HCT116 (cell line): Measurements from ENCODE around the gene CCDC146.

ENCODE experiments used
- CTCF ChIP-seq, 3 experiments: fragments of 200-600 bp in 1 of 3; sonication (generic) in 1 of 3; IDR thresholded peaks in 2 of 3; conservative IDR thresholded peaks in 1 of 3; 2 replicates each; pipeline ENCODE4 v1.5.1; 2012 to 2017; ENCODE audit warnings: low read depth in 2 of 3, low read length in 2 of 3, antibody characterized with exemption in 1 of 3, borderline replicate concordance in 1 of 3, control low read depth in 1 of 3, mild to moderate bottlenecking in 1 of 3, mixed read lengths in 1 of 3, mixed run types in 1 of 3, moderate library complexity in 1 of 3; ENCODE audit not compliant: insufficient read depth in 1 of 3
- EZH2phosphoT487 ChIP-seq: fragments of 200-600 bp; IDR thresholded peaks from 2 replicates; pipeline ENCODE4 v1.6.1; 2018; ENCODE audit warnings: antibody characterized with exemption, borderline replicate concordance
- POLR2A ChIP-seq: IDR thresholded peaks from 2 replicates; pipeline ENCODE4 v1.7.0; 2011; ENCODE audit warnings: borderline replicate concordance; ENCODE audit not compliant: insufficient read depth, insufficient read length; ENCODE audit errors: extremely low read depth

GRCh38 chr7:77254915-77255314 is 132.5 kb downstream of the CCDC146 start:
- no peak for TF ChIP-seq POLR2A
- no peak for TF ChIP-seq EZH2phosphoT487
- no peak for TF ChIP-seq CTCF (IDR thresholded peaks at IDR 0.05 in 2 of 3, conservative IDR thresholded peaks at IDR 0.05 in 1 of 3; ENCODE audit: borderline replicate concordance in 1 of 3, insufficient read depth in 1 of 3, low read depth in 2 of 3, low read length in 2 of 3)
